OCI-LY7 (cell line): Measurements from ENCODE around the gene ADD1. TPM values are rescaled to one million over a fixed set of nuclear protein-coding genes. Genes with fewer than 3 reads are reported as not detected.

Source experiments
- BruUV-seq: library from RNA; stranded (reverse); fragments of 400-500 nt; replicated peaks from 2 replicates; lab custom pipeline; 2021; lab: Mats Ljungman, UMichigan
- CTCF ChIA-PET: fragments of 300-600 bp; sonication (Branson Sonifier 250); formaldehyde crosslinking; loops from one replicate; lab custom pipeline; 2022; ENCODE audit warnings: antibody characterized with exemption; ENCODE audit not compliant: unreplicated experiment; lab: Charles Lee
- POLR2A ChIA-PET: fragments of 300-600 bp; sonication (Branson Sonifier 250); formaldehyde crosslinking; loops from one replicate; lab custom pipeline; 2022; ENCODE audit warnings: antibody characterized with exemption; lab: Charles Lee
- DNase-seq: peaks from one replicate; pipeline ENCODE4 v3.0.0-alpha.2; 2015; ENCODE audit warnings: low spot score
- H2AFZ ChIP-seq: fragments of 200-600 bp; sonication (generic), shearing (Covaris generic); 2 replicates; pipeline ENCODE4 v1.6.1; 2014; ENCODE audit warnings: mild to moderate bottlenecking, antibody characterized with exemption, low read length, moderate library complexity
- H3K27ac ChIP-seq: fragments of 200-600 bp; sonication (generic); 2 replicates; pipeline ENCODE4 v1.5.1; 2014; ENCODE audit warnings: mixed run types, low read depth, mild to moderate bottlenecking, moderate library complexity, low read length, inconsistent platforms; ENCODE audit not compliant: poor library complexity, severe bottlenecking
- H3K36me3 ChIP-seq: fragments of 200-600 bp; sonication (generic); 2 replicates; pipeline ENCODE4 v1.6.1; 2014; ENCODE audit warnings: mild to moderate bottlenecking, antibody characterized with exemption, low read length, moderate library complexity, mixed read lengths; ENCODE audit not compliant: insufficient read depth
- H3K4me1 ChIP-seq: fragments of 200-600 bp; sonication (generic); 2 replicates; pipeline ENCODE4 v1.5.1; 2014; ENCODE audit warnings: mild to moderate bottlenecking, low read length; ENCODE audit not compliant: insufficient read depth, poor library complexity, severe bottlenecking
- H3K4me2 ChIP-seq: fragments of 200-600 bp; sonication (generic); 2 replicates; pipeline ENCODE4 v1.6.1; 2014; ENCODE audit warnings: mild to moderate bottlenecking, low read length
- H3K4me3 ChIP-seq: fragments of 200-600 bp; sonication (generic); 2 replicates; pipeline ENCODE4 v1.5.1; 2014; ENCODE audit warnings: mild to moderate bottlenecking, low read depth, low read length; ENCODE audit not compliant: poor library complexity, severe bottlenecking
- H3K79me2 ChIP-seq: fragments of 200-600 bp; sonication (generic); 2 replicates; pipeline ENCODE4 v1.6.1; 2016; ENCODE audit warnings: low read depth, mild to moderate bottlenecking, low read length, moderate library complexity, mixed read lengths; ENCODE audit not compliant: insufficient read depth
- H3K9me2 ChIP-seq: fragments of 200-600 bp; sonication (generic); 2 replicates; pipeline ENCODE4 v1.6.1; 2016; ENCODE audit warnings: mild to moderate bottlenecking, low read length, mixed read lengths; ENCODE audit not compliant: insufficient read depth
- H3K9me3 ChIP-seq: fragments of 200-600 bp; sonication (generic); 2 replicates; pipeline ENCODE4 v1.6.1; 2014; ENCODE audit warnings: mild to moderate bottlenecking, mixed run types, low read length, mixed read lengths
- H4K20me1 ChIP-seq: fragments of 200-600 bp; sonication (generic); 2 replicates; pipeline ENCODE4 v1.6.1; 2014; ENCODE audit warnings: mild to moderate bottlenecking, antibody characterized with exemption, low read length, moderate library complexity, mixed read lengths; ENCODE audit not compliant: insufficient read depth
- EZH2phosphoT487 ChIP-seq: fragments of 200-600 bp; sonication (generic); IDR thresholded peaks from 2 replicates; pipeline ENCODE4 v1.6.1; 2018; ENCODE audit warnings: low read depth, borderline replicate concordance, mild to moderate bottlenecking, mixed run types, antibody characterized with exemption, low read length, moderate library complexity, mixed read lengths
- intact Hi-C: fragments of 100-400 bp; cut with micrococcal nuclease; formaldehyde crosslinking; loops from one replicate; pipeline ENCODE4 v1.10.0; 2022; ENCODE audit not compliant: unreplicated experiment
- total RNA-seq, 2 experiments: library from RNA; depleted of rRNA in 1 of 2; stranded (reverse); fragments of >200 nt in 1 of 2; shearing (Covaris generic) in 1 of 2; gene quantifications; 2 replicates each; pipeline ENCODE4 v1.2.3, GENCODE V29; 2014 to 2022
- TF ChIP-seq, protein P1 (sequence below): fragments of 200-600 bp; sonication (generic); conservative IDR thresholded peaks from 2 replicates; pipeline ENCODE4 v1.5.1; 2014; ENCODE audit warnings: mild to moderate bottlenecking, antibody characterized with exemption, low read length, moderate library complexity, mixed read lengths

ADD1 gene
- total RNA-seq, 2 experiments from 2014 or later: 85.3 to 108 TPM

DNA sequence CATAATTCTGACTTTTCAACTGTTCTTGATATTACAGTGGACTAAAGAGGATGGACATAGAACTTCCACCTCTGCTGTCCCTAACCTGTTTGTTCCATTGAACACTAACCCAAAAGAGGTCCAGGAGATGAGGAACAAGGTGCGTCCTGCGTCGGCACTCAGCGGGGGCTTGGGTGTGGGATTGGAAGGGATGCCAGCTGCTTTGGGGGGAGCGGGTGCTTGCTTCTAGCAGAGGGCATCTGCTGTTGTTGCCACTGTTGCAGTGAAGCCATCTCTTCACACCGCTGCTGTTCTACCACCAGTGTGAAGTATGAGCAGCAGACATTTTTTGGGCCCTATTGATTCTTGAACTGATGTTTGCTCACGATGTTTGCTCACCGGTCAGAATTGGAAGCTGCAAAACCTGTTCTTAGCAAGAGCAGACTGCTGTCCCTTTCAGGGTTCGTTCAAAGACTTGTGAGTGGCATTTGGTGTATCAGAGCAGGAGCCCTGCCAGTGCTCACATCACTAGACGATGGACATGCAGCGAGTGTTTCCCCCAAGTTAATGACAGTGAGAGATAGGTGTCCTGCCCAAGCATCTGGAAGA lies 64.2 kb downstream of the ADD1 start:
- Histone ChIP-seq H3K4me3 (no peak overlapping the region), H3K79me2 (no peaks in the 10 kb centered on the region), H2AFZ (no peak overlapping the region), H3K9me3 (no peaks in the 10 kb centered on the region), H3K27ac (no peak overlapping the region), H3K9me2 (no peaks in the 10 kb centered on the region), H3K4me1 (no peaks in the 10 kb centered on the region), H4K20me1 (no peaks in the 10 kb centered on the region), H3K4me2 (no peak overlapping the region), H3K36me3 (peaks cover 35% of the 10 kb centered on the region; the same call in 1 of the 2 replicates)
- intact Hi-C loops: no loop called here
- no peak for TF ChIP-seq EZH2phosphoT487
- TF ChIP-seq, protein P1, sequence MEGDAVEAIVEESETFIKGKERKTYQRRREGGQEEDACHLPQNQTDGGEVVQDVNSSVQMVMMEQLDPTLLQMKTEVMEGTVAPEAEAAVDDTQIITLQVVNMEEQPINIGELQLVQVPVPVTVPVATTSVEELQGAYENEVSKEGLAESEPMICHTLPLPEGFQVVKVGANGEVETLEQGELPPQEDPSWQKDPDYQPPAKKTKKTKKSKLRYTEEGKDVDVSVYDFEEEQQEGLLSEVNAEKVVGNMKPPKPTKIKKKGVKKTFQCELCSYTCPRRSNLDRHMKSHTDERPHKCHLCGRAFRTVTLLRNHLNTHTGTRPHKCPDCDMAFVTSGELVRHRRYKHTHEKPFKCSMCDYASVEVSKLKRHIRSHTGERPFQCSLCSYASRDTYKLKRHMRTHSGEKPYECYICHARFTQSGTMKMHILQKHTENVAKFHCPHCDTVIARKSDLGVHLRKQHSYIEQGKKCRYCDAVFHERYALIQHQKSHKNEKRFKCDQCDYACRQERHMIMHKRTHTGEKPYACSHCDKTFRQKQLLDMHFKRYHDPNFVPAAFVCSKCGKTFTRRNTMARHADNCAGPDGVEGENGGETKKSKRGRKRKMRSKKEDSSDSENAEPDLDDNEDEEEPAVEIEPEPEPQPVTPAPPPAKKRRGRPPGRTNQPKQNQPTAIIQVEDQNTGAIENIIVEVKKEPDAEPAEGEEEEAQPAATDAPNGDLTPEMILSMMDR: no peak
- no TSS peak for BruUV-seq
- ChIA-PET POLR2A (interaction anchor here (1.1 kb wide), 1 partner anchor 46 kb away, joined by 3 read pairs; no protein-coding TSS in a partner anchor), CTCF (interaction anchor here (0.6 kb wide), 1 partner anchor 41 kb away, joined by 4 read pairs; no protein-coding TSS in a partner anchor)
- DNase-seq: no peak

DNA sequence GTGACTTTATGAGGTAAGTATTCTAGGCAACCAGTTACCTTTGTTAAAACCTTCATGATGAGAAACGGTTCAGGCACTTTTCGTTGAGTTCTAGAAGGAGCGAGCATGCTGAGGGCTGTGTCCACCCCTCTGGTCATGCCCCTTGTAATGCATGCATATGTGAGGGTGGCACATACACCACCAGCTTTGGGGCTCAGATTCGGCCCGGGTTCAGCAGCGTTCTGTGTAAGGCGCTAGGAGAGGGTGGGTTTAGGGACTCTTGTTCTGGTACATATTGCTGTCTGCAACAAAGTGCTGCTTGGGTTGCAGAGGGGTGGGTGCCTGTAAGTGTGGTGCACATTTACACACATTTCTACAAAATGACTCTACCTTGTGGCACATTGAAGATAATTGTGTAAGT lies 65.0 kb downstream of the ADD1 start:
- Histone ChIP-seq H3K9me3 (no peaks in the 10 kb centered on the region), H3K4me2 (no peak overlapping the region), H3K9me2 (no peaks in the 10 kb centered on the region), H4K20me1 (no peaks in the 10 kb centered on the region), H3K4me3 (no peak overlapping the region), H3K36me3 (peaks cover 35% of the 10 kb centered on the region; the same call in 1 of the 2 replicates), H3K27ac (no peak overlapping the region), H2AFZ (no peak overlapping the region), H3K4me1 (no peaks in the 10 kb centered on the region), H3K79me2 (no peaks in the 10 kb centered on the region)
- ChIA-PET POLR2A (interaction anchor here (1.1 kb wide), 1 partner anchor 47 kb away, joined by 3 read pairs; no protein-coding TSS in a partner anchor), CTCF (no interaction called here)
- no TSS peak for BruUV-seq
- intact Hi-C loops: no loop called here
- DNase-seq: no peak
- TF ChIP-seq EZH2phosphoT487: no peak
- TF ChIP-seq, protein P1: no peak

DNA sequence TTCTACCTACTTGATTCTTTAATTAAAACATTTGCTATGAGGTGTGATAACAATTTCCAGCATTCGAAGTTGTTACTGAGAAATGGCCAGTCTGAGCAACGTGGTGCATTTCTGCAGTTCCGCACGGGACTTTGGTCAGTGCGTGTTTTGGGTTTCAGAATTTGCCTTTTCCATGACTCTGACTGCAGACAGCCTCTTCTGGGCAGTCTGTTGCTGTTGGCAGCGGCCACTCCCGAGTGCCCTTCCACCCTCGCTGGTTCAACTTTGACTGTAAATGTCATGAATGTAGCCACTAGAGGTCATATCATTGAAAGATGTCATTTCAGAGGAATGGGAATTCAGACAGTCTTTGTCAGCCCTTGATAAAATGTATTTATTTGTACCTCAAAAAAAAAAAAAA lies 65.9 kb downstream of the ADD1 start:
- H3K4me2 ChIP-seq: no peak overlapping the region
- no peak overlapping the region for H3K4me3 ChIP-seq
- H3K9me2 ChIP-seq: no peaks in the 10 kb centered on the region
- H3K79me2 ChIP-seq: no peaks in the 10 kb centered on the region
- ChIA-PET POLR2A (interaction anchor here (0.6 kb wide), 1 partner anchor 213 kb away, joined by 3 read pairs; no protein-coding TSS in a partner anchor), CTCF (no interaction called here)
- no peaks in the 10 kb centered on the region for H3K4me1 ChIP-seq
- no TSS peak for BruUV-seq
- no peaks in the 10 kb centered on the region for H3K9me3 ChIP-seq
- DNase-seq: no peak
- no peak overlapping the region for H2AFZ ChIP-seq
- intact Hi-C loops: no loop called here
- no peak overlapping the region for H3K27ac ChIP-seq
- peaks cover 35% of the 10 kb centered on the region; the same call in 1 of the 2 replicates for H3K36me3 ChIP-seq
- H4K20me1 ChIP-seq: no peaks in the 10 kb centered on the region
- TF ChIP-seq, protein P1: no peak
- TF ChIP-seq EZH2phosphoT487: no peak
